Fibroblast of lung (primary cell): ENCODE results near the gene SPAG8. TPM values are rescaled to one million over a fixed set of nuclear protein-coding genes. Genes with fewer than 3 reads are reported as not detected.

ENCODE experiments used
- DNase-seq, 2 donors: peaks; one replicate each; pipeline versions ENCODE4 v3.0.0 to v3.0.0-alpha.2; 2010; ENCODE audit warnings: low read depth in 2 of 2
- H2AFZ ChIP-seq: 2 replicates; pipeline ENCODE4 v1.5.1; 2012; ENCODE audit warnings: low read length, control low read depth, inconsistent platforms
- H3K27ac ChIP-seq: 2 replicates; pipeline ENCODE4 v1.5.1; 2011; ENCODE audit warnings: low read length, control low read depth; ENCODE audit not compliant: insufficient read depth
- H3K27me3 ChIP-seq: 2 replicates; pipeline ENCODE4 v1.5.1; 2011; ENCODE audit warnings: mild to moderate bottlenecking, low read length; ENCODE audit not compliant: control insufficient read depth, insufficient read depth
- H3K36me3 ChIP-seq: 2 replicates; pipeline ENCODE4 v1.5.1; 2011; ENCODE audit warnings: low read length; ENCODE audit not compliant: control insufficient read depth, insufficient read depth
- H3K4me1 ChIP-seq: 2 replicates; pipeline ENCODE4 v1.5.1; 2011; ENCODE audit warnings: low read length; ENCODE audit not compliant: control insufficient read depth, insufficient read depth; ENCODE audit errors: extremely low read depth
- H3K4me2 ChIP-seq: 2 replicates; pipeline ENCODE4 v1.5.1; 2011; ENCODE audit warnings: low read length, control low read depth; ENCODE audit not compliant: insufficient read depth; ENCODE audit errors: extremely low read depth
- H3K4me3 ChIP-seq, 4 experiments: fragments of 200-600 bp in 1 of 4; sonication (generic) in 1 of 4; replicated peaks in 1 of 4; 2 replicates each; pipeline ENCODE4 v1.5.1; 2011 to 2016; ENCODE audit warnings: low read length in 4 of 4, low read depth in 3 of 4, mild to moderate bottlenecking in 3 of 4, control low read depth in 2 of 4, inconsistent platforms in 1 of 4, mixed read lengths in 1 of 4; ENCODE audit not compliant: insufficient read depth in 1 of 4; ENCODE audit errors: control extremely low read depth in 1 of 4
- H3K79me2 ChIP-seq: 2 replicates; pipeline ENCODE4 v1.5.1; 2012; ENCODE audit warnings: mild to moderate bottlenecking, low read length, inconsistent platforms; ENCODE audit not compliant: control insufficient read depth, insufficient read depth
- H3K9ac ChIP-seq: 2 replicates; pipeline ENCODE4 v1.5.1; 2011; ENCODE audit warnings: mild to moderate bottlenecking, low read length, control low read depth; ENCODE audit not compliant: insufficient read depth
- H3K9me3 ChIP-seq: 2 replicates; pipeline ENCODE4 v1.5.1; 2012; ENCODE audit warnings: low read depth, low read length; ENCODE audit not compliant: control insufficient read depth, insufficient read depth
- H4K20me1 ChIP-seq: 2 replicates; pipeline ENCODE4 v1.5.1; 2011; ENCODE audit warnings: low read length; ENCODE audit not compliant: control insufficient read depth, insufficient read depth; ENCODE audit errors: extremely low read depth
- CTCF ChIP-seq, 2 donors: IDR thresholded peaks in 1 of 2; conservative IDR thresholded peaks in 1 of 2; 1 replicate in 1 of 2; 2 replicates in 1 of 2; pipeline ENCODE4 v1.5.1; 2011 to 2012; ENCODE audit warnings: low read length in 2 of 2, control low read depth in 1 of 2, inconsistent platforms in 1 of 2, low read depth in 1 of 2, mild to moderate bottlenecking in 1 of 2
- EZH2 ChIP-seq: IDR thresholded peaks from 2 replicates; pipeline ENCODE4 v1.5.1; 2012; ENCODE audit warnings: low read length, control low read depth, mild to moderate bottlenecking; ENCODE audit errors: missing control alignments
- polyA minus RNA-seq: library from RNA; depleted of rRNA, polyadenylated mRNA; stranded (reverse); fragments of >200 nt; gene quantifications from 2 replicates; pipeline ENCODE4 v1.2.3, GENCODE V29; 2011; ENCODE audit warnings: low replicate concordance
- polyA plus RNA-seq, 2 donors: library from polyadenylated mRNA; depleted of rRNA in 1 of 2; stranded (reverse) in 1 of 2; unstranded in 1 of 2; fragments of >200 nt; gene quantifications; 2 replicates each; pipeline ENCODE4 v1.2.1, GENCODE V29; 2011 to 2012; ENCODE audit warnings: missing spikeins in 1 of 2
- total RNA-seq: library from RNA; depleted of rRNA; stranded (reverse); fragments of >200 nt; gene quantifications from 2 replicates; pipeline ENCODE4 v1.2.1, GENCODE V29; 2014

SPAG8 gene
- 1.0 and 1.3 TPM in 2 replicates for total RNA-seq
- 0.62 and 0.64 TPM in 2 replicates for polyA plus RNA-seq
- 0.35 and 1.0 TPM in 2 replicates for polyA plus RNA-seq (2012)
- polyA minus RNA-seq: 0.26 TPM in 1 of 2 replicates, not detected in the other

- H3K4me1 ChIP-seq: peaks cover 12% of the 10 kb centered on the region
- peak within 1 kb of the TSS; percentile 11 for H3K9ac ChIP-seq
- H2AFZ ChIP-seq: peak within 1 kb of the TSS; percentile 90
Observed at GRCh38 chr9:35812025-35812602, at the start of gene SPAG8. Gene SPAG8, minus strand, starts transcription at chr9:35812262. Its CDS starts 115 bp downstream, at chr9:35812147.

GRCh38 chr9:35861161-35861897 is 49.3 kb upstream of the SPAG8 start:
- Histone ChIP-seq H2AFZ (no peak overlapping the region), H4K20me1 (no peaks in the 10 kb centered on the region), H3K9ac (no peak overlapping the region), H3K36me3 (no peaks in the 10 kb centered on the region), H3K27ac (no peak overlapping the region), H3K4me1 (no peaks in the 10 kb centered on the region), H3K4me3 (no peak overlapping the region), H3K79me2 (no peaks in the 10 kb centered on the region), H3K9me3 (no peaks in the 10 kb centered on the region), H3K27me3 (peaks cover 30% of the 10 kb centered on the region), H3K4me2 (no peak overlapping the region)
- no peak for TF ChIP-seq EZH2
- TF ChIP-seq CTCF (conservative IDR thresholded peaks at IDR 0.05 in 1 of 2, IDR thresholded peaks at IDR 0.05 in 1 of 2; ENCODE audit: low read depth in 1 of 2, low read length in 2 of 2): no peak
- no peak for DNase-seq

More at GRCh38 chr9:35812025-35812602, at the start of gene SPAG8:
- H3K27me3 ChIP-seq: peaks cover 1% of the 10 kb centered on the region
- peak within 1 kb of the TSS; percentile 73 for H3K4me2 ChIP-seq
- H3K4me3 ChIP-seq: peak within 1 kb of the TSS; percentile 22 to 70 (median 48)
- H3K9me3 ChIP-seq: no peaks in the 10 kb centered on the region
- H3K27ac ChIP-seq: peak within 1 kb of the TSS; percentile 45
- DNase-seq: peak; percentile 97
- H4K20me1 ChIP-seq: no peaks in the 10 kb centered on the region
- no peaks in the 10 kb centered on the region for H3K79me2 ChIP-seq
- H3K36me3 ChIP-seq: no peaks in the 10 kb centered on the region
- TF ChIP-seq CTCF (conservative IDR thresholded peaks at IDR 0.05 in 1 of 2, IDR thresholded peaks at IDR 0.05 in 1 of 2; ENCODE audit: low read depth in 1 of 2, low read length in 2 of 2) (no peak), EZH2 (no peak)

GRCh38 chr9:35859990-35860339 is 47.9 kb upstream of the SPAG8 start:
- no peak for DNase-seq
- Histone ChIP-seq H2AFZ (no peak overlapping the region), H3K4me2 (no peak overlapping the region), H3K27me3 (peaks cover 30% of the 10 kb centered on the region), H3K4me3 (no peak overlapping the region), H3K9ac (no peak overlapping the region), H3K27ac (no peak overlapping the region), H3K79me2 (no peaks in the 10 kb centered on the region), H4K20me1 (no peaks in the 10 kb centered on the region), H3K36me3 (no peaks in the 10 kb centered on the region), H3K9me3 (no peaks in the 10 kb centered on the region), H3K4me1 (no peaks in the 10 kb centered on the region)
- TF ChIP-seq EZH2 (no peak), CTCF (conservative IDR thresholded peaks at IDR 0.05 in 1 of 2, IDR thresholded peaks at IDR 0.05 in 1 of 2; ENCODE audit: low read depth in 1 of 2, low read length in 2 of 2) (no peak)
